HG02970 (cell line): ENCODE data around the gene TNNT1.
"Not testable (repeated sequence)": the region's sequence is repeated elsewhere in the genome, so short reads cannot be mapped to it uniquely, and the experiment has no call there.

Experiments
- ATAC-seq: cut with Tn5 transposase; IDR thresholded peaks from one replicate; pipeline ENCODE4 v1.9.1; 2021; ENCODE audit warnings: mild to moderate bottlenecking, moderate library complexity, moderate number of reproducible peaks; ENCODE audit not compliant: unreplicated experiment, low FRiP score

The TNNT1 gene

DNA sequence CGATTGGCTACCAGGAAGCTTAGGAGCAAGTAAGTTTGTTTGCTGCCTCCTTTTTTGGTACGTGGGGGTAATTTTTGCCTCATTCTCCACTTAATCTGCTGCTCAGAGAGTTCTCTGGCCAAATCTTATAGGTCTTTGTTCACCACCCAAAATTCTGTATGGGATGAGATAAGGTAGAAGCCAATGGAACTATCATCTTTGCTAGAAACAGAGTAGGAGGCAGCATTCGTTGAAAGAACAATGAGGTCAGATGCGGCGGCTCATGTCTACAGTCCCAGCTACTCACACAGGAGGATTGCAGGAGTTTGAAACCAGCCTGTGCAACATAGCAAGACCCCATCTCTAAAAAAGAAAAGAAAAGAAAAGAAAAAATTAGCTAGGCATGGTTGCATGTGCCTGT is 22.4 kb upstream of the TNNT1 start:
- no peak for ATAC-seq

GRCh38 chr19:55169136-55169535 is 20.1 kb upstream of the TNNT1 start:
- no peak for ATAC-seq

DNA sequence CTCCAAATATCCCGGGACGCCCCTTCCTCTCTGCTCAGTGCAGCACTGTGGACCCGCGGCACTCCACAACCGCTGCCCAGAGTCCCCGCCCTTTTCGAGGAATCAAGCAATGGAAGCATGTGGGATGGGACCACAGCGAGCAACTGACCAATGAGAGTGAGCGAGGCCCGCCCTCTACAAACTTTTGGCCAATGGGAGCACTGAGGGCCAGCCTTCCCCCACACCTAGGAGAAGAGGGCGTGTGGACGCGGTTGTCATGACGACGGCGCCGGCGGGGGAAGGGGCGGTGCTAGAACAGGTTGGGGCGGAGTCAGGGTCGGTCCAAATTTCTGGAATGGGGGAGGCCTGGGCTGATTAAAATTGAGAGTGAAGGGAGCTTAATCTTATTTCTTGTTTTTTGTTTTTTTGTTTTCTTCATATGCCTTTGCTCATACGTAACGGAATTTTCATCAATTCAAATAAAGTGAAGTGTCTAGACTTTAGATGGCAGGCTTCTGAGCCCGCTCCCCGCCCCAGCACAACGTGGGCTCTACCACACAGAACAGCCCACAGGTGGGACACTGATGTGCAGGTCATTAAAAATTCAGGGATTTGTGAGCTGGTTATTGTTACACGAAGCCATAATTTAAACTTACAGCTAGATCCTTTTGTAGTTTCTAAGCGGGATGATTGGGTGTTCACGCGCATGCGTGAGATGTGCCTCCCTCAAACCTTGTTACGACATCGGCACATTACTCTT is 17.7 kb upstream of the TNNT1 start, which contains the start of gene DNAAF3:
DNAAF3 (minus strand) TSS at position 84 of the 739 bp plus-strand sequence. CDS start 200 bp downstream, outside the sequence.
- peak; percentile 78 for ATAC-seq

- no peak for ATAC-seq
These were observed 17.0 kb upstream of the TNNT1 start for GRCh38 chr19:55165952-55166529.

GRCh38 chr19:55161571-55162322 is 12.7 kb upstream of the TNNT1 start:
- ATAC-seq = no peak

DNA sequence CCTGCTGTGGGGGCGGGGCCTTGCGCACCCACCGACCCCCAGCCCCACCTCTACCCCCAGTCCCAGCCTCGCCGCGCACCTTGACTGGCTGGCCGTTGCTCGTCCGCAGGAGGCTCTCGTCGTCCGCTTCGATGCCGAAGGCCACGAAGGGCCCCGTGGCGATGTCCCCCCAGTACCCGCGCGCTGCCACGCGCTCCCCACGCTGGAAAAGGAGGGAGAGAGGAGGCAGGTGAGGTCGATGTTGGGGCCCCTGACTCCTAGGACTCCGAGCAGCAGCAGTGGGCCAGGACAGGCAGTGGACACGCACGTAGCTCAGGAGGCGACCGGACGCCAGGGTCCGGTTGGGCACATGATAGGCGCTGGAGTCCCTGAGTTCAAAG is 12.0 kb upstream of the TNNT1 start:
- no peak for ATAC-seq

- ATAC-seq = peak; percentile 85
These were observed 11.4 kb upstream of the TNNT1 start for GRCh38 chr19:55160128-55160985.

- no peak for ATAC-seq
These were observed 10.1 kb upstream of the TNNT1 start for GRCh38 chr19:55158848-55159749.

GRCh38 chr19:55158423-55158822 is 9.4 kb upstream of the TNNT1 start:
- no peak for ATAC-seq

DNA sequence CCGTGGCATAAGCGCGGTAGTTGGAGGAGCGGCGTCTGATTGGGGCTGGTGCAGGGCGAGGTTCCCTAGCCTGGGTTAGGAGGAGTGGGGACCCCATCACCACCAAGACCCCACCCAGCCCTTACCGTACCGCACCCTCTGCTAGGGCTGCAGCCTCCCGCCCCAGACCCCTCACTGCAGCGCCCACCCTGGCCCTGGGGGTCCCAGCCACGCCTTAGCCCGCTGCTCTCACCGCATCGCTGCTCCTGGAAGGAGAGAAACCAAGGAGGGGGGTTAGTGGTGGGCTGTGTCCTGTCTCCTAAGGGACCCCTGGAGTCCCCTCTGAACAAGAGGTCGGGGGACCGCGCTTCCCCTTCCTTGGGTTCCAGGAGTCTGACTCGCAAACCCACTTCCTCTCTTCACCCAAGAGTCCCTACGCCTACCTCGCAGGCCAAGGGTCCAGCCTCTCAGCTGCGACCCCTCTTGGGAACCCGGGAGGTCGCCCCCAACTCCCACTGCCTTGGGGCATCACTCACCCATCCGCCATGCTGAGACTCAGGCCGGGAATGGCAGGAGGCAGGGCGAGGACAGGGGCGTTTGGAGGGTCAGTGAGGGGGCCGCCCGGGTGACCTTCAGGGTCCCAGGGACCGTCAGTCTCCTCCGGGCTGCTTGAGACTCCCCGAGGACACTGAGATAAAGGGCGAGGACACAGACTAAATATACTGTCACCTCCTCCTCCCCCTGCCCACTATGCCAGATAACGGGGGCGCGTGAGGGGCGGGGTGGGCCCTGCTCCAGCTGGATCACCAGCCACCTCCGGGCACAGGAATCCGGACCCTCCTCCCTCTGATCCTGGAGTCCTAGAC is 8.3 kb upstream of the TNNT1 start, which contains the start of gene TNNI3:
TNNI3 (minus strand) TSS at position 669 of the 845 bp plus-strand sequence; CDS start at position 526, 143 bp downstream.
- no peak for ATAC-seq

DNA sequence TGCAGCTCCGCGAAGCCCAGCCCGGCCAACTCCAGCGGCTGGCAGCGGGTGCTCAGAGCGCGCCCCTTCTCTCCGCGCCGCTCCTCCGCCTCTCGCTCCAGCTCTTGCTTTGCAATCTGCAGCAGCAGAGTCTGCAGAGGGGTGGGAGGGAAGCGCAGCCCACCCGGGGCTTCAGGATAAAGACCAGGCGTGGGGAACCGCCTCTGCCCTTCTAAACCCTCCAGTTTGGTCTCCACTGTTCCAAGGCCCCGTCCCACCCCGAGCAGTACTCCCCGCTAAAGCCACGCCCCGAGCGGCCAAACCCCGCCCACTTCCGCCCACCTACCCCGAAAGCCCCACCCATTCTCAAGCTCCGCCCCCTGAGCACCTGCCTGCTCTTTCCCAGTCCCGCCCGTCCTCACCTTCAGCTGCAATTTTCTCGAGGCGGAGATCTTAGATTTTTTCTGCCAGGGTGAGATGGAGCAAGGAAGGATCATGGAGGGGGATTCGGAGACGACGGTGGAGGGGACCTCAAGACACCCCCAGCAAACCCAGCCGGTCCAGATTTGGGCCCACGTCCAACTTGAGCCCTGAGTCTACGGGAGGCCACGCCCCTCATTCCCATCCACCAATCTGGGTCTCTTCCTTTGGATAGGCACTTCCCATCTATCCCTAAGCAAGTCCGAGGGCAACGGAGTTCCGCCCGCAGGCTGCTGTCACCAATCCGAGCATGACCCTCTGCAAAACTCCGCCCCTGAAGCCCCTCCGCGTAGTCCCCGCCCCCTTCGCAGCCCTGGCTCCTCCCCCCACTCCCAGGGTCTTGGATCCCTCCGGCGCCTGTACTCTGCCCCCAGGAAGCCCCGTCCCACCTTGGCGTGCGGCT is 7.4 kb upstream of the TNNT1 start:
- ATAC-seq = no peak

GRCh38 chr19:55155784-55156183 is 6.8 kb upstream of the TNNT1 start:
- ATAC-seq = not testable (repeated sequence)

DNA sequence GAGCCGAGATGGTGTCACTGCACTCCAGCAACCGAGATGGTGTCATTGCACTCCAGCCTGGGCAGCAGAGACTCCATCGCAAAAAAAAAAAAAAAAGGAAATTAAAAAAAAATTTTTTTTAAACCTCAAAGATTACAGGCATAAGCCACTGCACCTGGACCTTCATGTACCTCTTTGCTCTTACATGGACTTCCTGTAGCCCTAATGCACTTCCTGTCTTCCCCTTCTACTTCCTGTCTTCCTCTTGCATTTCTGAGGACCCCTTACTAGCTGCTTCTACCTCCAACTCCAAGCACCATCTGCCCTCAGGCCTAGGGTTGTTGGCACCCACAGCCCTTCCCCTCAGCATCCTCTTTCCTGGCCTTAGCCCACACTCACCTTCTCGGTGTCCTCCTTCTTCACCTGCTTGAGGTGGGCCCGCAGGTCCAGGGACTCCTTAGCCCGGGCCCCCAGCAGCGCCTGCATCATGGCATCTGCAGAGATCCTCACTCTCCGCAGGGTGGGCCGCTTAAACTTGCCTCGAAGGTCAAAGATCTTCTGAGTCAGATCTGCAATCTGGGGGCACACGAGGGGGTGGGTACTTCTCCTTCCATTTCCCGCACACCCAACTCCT is 4.8 kb upstream of the TNNT1 start:
- no peak for ATAC-seq

DNA sequence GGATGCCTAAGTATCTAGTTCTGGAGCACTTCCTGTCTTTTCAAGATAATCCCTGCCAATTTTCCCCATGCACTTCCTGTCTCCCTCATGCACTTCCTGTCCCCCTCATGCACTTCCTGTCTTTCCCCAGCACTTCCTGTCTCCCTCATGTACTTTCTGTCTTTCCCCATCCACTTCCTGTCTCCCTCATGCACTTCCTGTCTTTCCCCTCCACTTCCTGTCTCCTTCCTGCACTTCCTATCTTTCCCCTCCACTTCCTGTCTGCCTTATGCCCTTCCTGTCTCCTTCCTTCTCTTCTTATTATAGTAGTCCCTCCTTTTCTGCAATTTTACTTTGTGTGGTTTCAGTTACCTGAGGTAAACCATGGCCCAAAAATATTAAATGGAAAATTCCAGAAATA is 3.0 kb upstream of the TNNT1 start:
- no peak for ATAC-seq

DNA sequence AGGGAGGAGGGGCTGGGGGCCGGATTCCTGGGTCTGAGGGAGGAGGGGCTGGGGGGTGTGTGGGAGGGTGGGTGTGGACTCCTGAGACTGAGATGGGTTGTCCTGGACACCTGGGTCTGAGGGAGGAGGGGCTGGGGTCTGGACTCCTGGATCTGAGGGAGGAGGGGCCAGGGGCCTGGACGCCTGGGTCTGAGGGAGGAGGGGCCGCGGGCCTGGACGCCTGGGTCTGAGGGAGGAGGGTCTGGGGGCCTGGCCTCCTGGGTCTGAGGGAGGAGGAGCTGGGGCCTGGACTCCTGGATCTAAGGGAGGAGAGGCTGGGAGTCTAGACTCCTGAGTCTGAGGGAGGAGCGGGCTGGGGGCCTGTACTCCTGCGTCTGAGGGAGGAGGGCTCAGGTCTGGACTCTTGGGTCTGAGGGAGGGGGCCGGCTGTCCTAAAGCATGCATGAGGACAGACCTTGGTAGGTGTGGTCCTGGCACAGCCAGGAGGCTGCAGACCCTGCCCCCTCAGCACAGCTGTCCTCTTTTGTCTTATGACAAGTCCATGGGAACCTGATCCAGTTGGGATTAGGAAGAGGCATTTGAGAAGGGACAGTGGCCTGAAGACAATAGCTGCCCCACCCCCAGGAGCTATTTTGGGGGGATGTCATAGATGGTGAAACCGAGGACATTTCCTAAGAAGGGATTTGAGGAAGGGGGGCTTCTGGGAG is 1.3 kb downstream of the TNNT1 start:
- ATAC-seq = no peak

DNA sequence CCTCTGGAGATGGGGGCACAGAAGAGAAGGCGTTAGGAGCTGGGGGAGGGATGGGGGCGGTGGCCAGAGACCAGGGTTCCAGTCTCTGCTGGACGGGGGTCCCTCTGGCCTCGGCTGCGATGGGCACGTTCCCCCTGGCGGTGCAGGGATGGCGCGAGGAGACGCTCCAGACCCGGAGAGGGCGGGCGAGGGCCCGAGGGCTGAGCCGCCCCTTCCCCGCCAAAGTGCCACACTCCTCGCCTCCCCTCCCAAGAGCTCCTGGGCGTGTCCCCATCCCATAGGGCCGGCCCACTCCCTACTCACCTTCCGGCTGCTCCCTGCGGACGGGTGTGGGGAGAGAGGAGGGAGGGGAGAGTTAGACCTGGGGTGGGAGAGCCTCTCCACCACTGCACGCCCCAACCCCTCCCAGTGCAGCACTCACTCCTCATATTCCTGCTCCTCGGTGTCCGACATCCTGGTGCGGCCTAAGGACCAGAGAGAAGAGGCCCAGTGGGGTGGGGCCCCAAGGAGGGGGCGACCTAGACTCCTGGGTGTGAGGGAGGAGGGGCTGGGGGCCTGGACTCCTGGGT is 2.2 kb downstream of the TNNT1 start:
- no peak for ATAC-seq
